Measurements from ENCODE around the gene CFDP1.

- TF ChIP-seq CTCF (IDR thresholded peaks at IDR 0.05; ENCODE audit: extremely low read depth in 1 of 2, insufficient read depth in 1 of 2, low read depth in 1 of 2, low read length in 2 of 2) = no peak
- no peak for TF ChIP-seq POLR2AphosphoS5 (IDR thresholded peaks at IDR 0.05; ENCODE audit: insufficient read depth, low read depth, low read length)
Observed at GRCh38 chr16:75420987-75421819, 12.1 kb downstream of the CFDP1 start.
